Inferior parietal cortex (tissue), 1 donor: ENCODE results near the gene CROCC2.

Source experiments
- DNase-seq: peaks from one replicate; pipeline ENCODE4 v3.0.0-alpha.2; 2016; ENCODE audit errors: extremely low spot score

CROCC2 gene

DNA sequence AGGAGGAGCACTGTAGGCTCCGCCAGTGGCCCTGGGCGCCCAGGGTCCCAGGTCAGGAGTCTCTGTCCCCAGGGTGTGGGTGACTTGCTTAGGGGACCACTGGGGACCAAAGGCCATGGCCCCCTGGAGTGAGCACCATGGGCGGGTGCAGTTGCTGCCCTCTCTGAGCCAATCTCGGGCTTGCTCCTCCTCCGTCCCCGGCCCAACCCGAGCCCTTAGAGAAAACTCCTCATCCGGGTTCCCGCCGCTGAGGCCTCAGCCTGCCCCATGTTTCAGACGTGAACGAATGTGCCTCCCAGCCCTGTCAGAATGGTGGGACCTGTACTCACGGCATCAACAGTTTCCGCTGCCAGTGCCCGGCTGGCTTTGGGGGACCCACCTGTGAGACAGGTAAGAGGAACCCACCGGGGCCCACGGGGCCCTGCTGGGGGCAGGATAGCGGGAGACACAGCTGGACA lies 130.9 kb downstream of the CROCC2 start:
- DNase-seq, result no peak

DNA sequence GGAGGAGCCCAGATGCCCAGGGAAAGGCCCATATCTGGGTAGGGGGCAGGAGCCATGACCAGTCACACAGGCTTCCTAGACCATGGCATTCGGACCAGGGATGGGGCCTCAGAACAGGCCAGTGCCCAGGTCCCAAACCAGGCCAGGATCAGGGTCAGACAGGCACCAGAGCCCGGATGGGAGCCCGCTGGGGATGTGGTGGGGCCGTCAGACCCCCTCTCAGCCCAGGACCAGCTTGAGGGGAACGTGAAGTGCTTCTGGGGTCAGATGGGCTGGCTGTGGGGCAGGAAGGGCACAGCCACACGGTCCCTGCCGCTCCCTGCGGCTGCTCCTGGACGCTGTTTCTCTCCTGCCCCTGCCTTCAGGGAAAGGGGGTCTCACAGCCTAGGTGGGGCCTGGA lies 131.4 kb downstream of the CROCC2 start:
- DNase-seq, result no peak

DNA sequence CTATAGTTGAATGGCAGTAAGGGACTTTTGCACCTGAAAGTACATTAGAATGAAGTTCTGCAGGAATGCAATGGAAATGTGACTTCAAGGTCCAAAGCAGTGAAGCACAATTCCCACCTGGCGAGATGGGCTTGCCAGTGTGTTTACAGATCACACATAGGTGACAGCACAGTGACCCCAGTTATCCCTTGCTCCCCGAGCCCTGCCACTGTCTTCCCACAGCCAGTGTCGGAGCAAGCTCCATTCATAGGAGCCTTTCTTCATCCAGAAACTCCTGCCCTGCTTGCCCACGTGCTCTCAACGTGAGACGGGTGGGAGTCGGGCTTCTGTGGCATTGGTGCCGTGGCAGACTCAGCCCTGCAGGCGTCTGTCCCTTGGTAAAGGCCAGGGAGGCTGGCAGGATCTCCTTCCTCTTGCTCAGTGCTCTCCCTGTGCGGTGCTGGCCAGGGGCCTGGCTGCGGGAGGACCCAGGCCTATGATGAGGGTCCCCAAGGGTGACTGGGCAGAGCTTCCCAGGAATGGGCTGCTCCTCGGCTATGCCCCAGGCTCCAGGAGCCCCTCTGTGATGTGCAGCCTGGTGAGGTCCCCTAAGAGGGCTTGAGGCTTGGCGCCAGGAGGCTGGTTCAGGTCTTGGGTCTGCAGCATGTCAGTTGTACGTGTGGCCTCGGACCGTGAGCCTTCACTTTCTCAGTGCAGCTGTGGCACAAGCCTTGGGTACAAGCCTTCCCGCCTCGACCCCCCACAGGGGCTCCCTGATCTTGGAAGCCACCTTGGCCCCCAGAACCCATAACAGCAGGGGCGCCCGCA lies 132.4 kb downstream of the CROCC2 start:
- no peak for DNase-seq

DNA sequence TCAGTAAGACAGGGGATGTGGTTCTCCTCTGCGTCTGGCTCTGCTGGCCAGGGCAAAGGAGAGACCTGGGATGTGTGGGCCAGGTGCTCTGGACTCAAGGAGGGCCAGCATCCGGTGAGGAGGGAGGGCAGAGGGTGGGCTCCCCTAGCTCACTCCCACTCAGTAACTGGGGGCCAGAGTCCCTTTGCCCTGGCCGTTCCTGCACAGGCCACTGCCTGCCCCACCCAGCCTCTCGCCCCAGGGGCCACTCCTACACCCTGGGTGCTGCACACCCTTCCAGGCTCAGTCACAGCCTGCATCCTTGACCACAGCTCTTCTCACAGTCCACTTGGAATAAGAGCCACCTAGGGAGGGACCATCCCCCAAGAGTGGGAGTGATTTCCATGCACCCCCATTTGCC lies 133.3 kb downstream of the CROCC2 start:
- no peak for DNase-seq

DNA sequence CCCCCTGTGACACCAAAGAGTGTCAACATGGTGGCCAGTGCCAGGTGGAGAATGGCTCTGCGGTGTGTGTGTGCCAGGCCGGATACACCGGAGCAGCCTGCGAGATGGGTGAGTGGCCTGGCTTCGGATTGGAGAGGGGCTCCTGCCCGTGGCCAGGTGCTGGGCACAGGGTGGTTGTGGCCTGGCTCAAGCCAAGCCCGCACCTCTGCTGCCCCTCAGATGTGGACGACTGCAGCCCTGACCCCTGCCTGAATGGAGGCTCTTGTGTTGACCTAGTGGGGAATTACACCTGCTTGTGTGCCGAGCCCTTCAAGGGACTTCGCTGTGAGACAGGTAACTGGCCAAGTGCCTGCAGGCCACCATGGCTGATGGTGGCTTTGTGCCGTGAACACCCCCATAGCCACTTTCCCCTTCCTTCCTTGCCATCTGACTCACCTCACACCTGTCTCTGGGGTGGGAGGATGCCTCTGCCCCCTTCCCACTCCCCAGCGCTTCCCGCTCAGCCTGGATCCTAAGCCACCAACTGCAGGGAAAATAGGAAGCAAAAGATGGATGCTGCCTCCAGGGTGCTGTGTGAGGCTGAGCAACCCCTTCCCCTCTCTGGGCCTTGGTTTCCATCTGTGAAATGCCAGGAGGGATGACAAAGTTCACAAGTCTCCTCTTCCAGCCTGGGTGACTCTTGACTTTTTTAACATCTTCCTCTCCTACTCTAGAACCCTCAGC lies 134.1 kb downstream of the CROCC2 start:
- no peak for DNase-seq

DNA sequence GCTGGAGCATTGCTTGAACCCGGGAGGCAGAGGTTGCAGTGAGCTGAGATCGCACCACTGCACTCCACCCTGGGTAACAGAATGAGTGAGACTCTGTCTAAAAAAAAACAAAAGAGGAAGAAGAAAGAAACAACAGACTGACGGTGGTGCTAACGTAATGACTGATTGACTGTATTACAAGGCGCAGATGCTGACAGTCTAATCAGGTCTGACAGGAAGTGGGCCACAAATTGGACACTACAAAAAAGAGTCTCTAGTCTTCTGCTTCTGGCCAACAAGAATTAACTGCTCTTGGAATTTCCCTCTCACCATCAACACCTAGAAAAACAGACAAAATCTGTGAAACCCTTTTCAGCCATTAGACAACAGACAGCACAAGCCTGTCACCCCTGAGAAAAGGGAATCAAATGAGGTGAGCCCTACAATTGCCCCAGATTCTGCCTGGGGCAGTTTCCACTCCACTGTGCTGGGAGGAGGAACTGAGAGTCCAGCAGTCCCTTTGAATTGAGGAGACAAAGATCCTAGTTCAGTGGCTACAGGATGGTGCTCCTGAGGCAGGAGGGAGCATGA lies 135.5 kb downstream of the CROCC2 start:
- no peak for DNase-seq
